HL-60 (cell line): ENCODE results near the gene ARR3.
"Not testable (repeated sequence)": the region's sequence is repeated elsewhere in the genome, so short reads cannot be mapped to it uniquely, and the experiment has no call there.

Source experiments
- DNase-seq, 2 experiments: peaks; one replicate each; pipeline ENCODE4 v3.0.0-alpha.2; 2010 to 2020; ENCODE audit warnings: low read depth in 1 of 2, low spot score in 1 of 2
- H3K27ac ChIP-seq: fragments of 250-450 bp; sonication (Bioruptor Pico); replicated peaks from 2 replicates; pipeline ENCODE4 v1.5.1; 2020; ENCODE audit warnings: mild to moderate bottlenecking, moderate library complexity
- H3K27me3 ChIP-seq: fragments of 250-450 bp; sonication (Bioruptor Pico); 2 replicates; pipeline ENCODE4 v1.5.1; 2021; ENCODE audit warnings: mild to moderate bottlenecking, moderate library complexity; ENCODE audit not compliant: insufficient read depth, poor library complexity, severe bottlenecking
- H3K4me3 ChIP-seq: replicated peaks from 2 replicates; pipeline ENCODE4 v1.5.1; 2011; ENCODE audit warnings: mild to moderate bottlenecking, control low read depth, low read length; ENCODE audit not compliant: insufficient read depth
- CTCF ChIP-seq: IDR thresholded peaks from one replicate; pipeline ENCODE4 v1.5.1; 2011; ENCODE audit warnings: low read length, control low read depth, inconsistent platforms; ENCODE audit not compliant: insufficient read depth
- GABPA ChIP-seq: IDR thresholded peaks from 2 replicates; pipeline ENCODE4 v1.6.1; 2012; ENCODE audit warnings: low read depth
- POLR2AphosphoS5 ChIP-seq: IDR thresholded peaks from 2 replicates; pipeline ENCODE4 v1.6.1; 2012; ENCODE audit warnings: low read depth
- REST ChIP-seq: IDR thresholded peaks from 2 replicates; pipeline ENCODE4 v1.6.1; 2012; ENCODE audit warnings: low read depth; ENCODE audit not compliant: insufficient replicate concordance
- SPI1 ChIP-seq: IDR thresholded peaks from 2 replicates; pipeline ENCODE4 v1.6.1; 2012; ENCODE audit warnings: low read depth, mild to moderate bottlenecking, borderline replicate concordance

ARR3 gene

GRCh38 chrX:70301716-70302115 lies 33.6 kb downstream of the ARR3 start:
- H3K27me3 ChIP-seq: no peaks in the 10 kb centered on the region
- DNase-seq: no peak
- no peak overlapping the region for H3K27ac ChIP-seq
- H3K4me3 ChIP-seq: no peak overlapping the region
- TF ChIP-seq POLR2AphosphoS5: no peak
- TF ChIP-seq SPI1: no peak
- TF ChIP-seq CTCF: no peak
- TF ChIP-seq GABPA: no peak

- H3K27ac ChIP-seq: no peak overlapping the region
- H3K4me3 ChIP-seq: no peak overlapping the region
- no peak for DNase-seq
- H3K27me3 ChIP-seq: no peaks in the 10 kb centered on the region
- TF ChIP-seq REST (no peak), GABPA (no peak), CTCF (no peak), SPI1 (no peak), POLR2AphosphoS5 (no peak)
Observed at GRCh38 chrX:70313503-70313902, 45.4 kb downstream of the ARR3 start.

- Histone ChIP-seq H3K27ac (no peak overlapping the region), H3K27me3 (no peaks in the 10 kb centered on the region), H3K4me3 (no peak overlapping the region)
- no peak for DNase-seq
- TF ChIP-seq REST (no peak), GABPA (no peak), POLR2AphosphoS5 (no peak), CTCF (no peak), SPI1 (no peak)
Observed at GRCh38 chrX:70322784-70323183, 54.6 kb downstream of the ARR3 start.

DNA sequence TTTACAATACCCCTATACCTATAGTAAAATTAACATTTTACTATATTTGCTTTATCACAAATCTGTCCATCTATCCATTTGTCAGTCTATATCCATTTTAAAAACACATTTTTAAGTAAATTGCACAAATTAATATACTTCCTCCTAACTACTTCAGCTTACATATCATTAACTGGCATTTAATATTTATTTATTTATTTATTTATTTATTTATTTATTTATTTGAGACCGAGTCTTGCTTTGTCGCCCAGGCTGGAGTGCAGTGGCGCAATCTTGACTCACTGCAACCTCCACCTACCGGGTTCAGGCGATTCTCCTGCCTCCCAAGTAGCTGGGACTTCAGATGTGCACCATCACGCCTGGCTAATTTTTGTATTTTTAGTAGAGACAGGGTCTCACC lies 55.5 kb downstream of the ARR3 start:
- H3K27ac ChIP-seq, H3K4me3 ChIP-seq, DNase-seq, H3K27me3 ChIP-seq: not testable (repeated sequence)
